HepG2 (cell line): Measurements from ENCODE around the gene MEX3A. TPM values are rescaled to one million over a fixed set of nuclear protein-coding genes. Genes with fewer than 3 reads are reported as not detected.

ENCODE experiments used
- ASH2L ChIP-seq: fragments of 300-600, 200-600 bp; sonication (generic); IDR thresholded peaks from 2 replicates; pipeline ENCODE4 v1.7.0; 2017; ENCODE audit warnings: low read depth, mild to moderate bottlenecking, moderate library complexity, mixed read lengths, low read length; ENCODE audit not compliant: insufficient read length
- BORCS8-MEF2B ChIP-seq: sonication (generic); formaldehyde crosslinking; IDR thresholded peaks from 2 replicates; pipeline ENCODE4 v1.8.0; 2022; ENCODE audit warnings: mild to moderate bottlenecking, missing genetic modification reagents
- MAFF ChIP-seq: IDR thresholded peaks from 2 replicates; pipeline ENCODE4 v1.6.1; 2011; ENCODE audit warnings: low read depth, low read length, improper control_type of control experiment
- NKX3-1 ChIP-seq: sonication (generic); formaldehyde crosslinking; IDR thresholded peaks from 2 replicates; pipeline ENCODE4 v1.5.0; 2020; ENCODE audit warnings: missing genetic modification reagents
- POGZ ChIP-seq: sonication (generic); formaldehyde crosslinking; IDR thresholded peaks from 2 replicates; pipeline ENCODE4 v1.4.0; 2020; ENCODE audit warnings: mild to moderate bottlenecking, missing genetic modification reagents
- REPIN1 ChIP-seq: sonication (generic); formaldehyde crosslinking; IDR thresholded peaks from 2 replicates; pipeline ENCODE4 v1.8.0; 2022; ENCODE audit warnings: missing genetic modification reagents, low read depth, mild to moderate bottlenecking, borderline replicate concordance
- SALL2 ChIP-seq: sonication (generic); formaldehyde crosslinking; IDR thresholded peaks from 2 replicates; pipeline ENCODE4 v1.8.1; 2023; ENCODE audit warnings: mild to moderate bottlenecking, missing genetic modification reagents, inconsistent platforms
- SMARCE1 ChIP-seq: fragments of 450-650 bp; IDR thresholded peaks from 2 replicates; pipeline ENCODE4 v1.6.1; 2017; ENCODE audit warnings: borderline replicate concordance
- TEAD3 ChIP-seq: optimal IDR thresholded peaks from 2 replicates; pipeline ENCODE3; 2016; ENCODE audit warnings: borderline replicate concordance
- ZNF441 ChIP-seq: sonication (generic); formaldehyde crosslinking; IDR thresholded peaks from 2 replicates; pipeline ENCODE4 v1.7.0; 2021; ENCODE audit warnings: missing genetic modification reagents, borderline replicate concordance
- ZNF510 ChIP-seq: sonication (generic); formaldehyde crosslinking; IDR thresholded peaks from 2 replicates; pipeline ENCODE4 v1.4.0; 2020; ENCODE audit warnings: low read depth, mild to moderate bottlenecking, missing genetic modification reagents
- ZNF558 ChIP-seq: sonication (generic); formaldehyde crosslinking; IDR thresholded peaks from 2 replicates; pipeline ENCODE4 v1.9.0; 2022; ENCODE audit warnings: mild to moderate bottlenecking, missing genetic modification reagents, borderline replicate concordance
- ZNF570 ChIP-seq: sonication (generic); formaldehyde crosslinking; IDR thresholded peaks from 2 replicates; pipeline ENCODE4 v1.4.0; 2020; ENCODE audit warnings: mild to moderate bottlenecking, missing genetic modification reagents, borderline replicate concordance
- polyA plus RNA-seq, 8 experiments: library from polyadenylated mRNA; depleted of rRNA in 3 of 8; stranded (reverse) in 7 of 8; unstranded in 1 of 8; fragments of >200 nt; fragmentation: Illumina TruSeq in 4 of 8; extraction: Trizol in 4 of 8; gene quantifications; 2 replicates each; pipeline versions ENCODE4 v1.2.1 to v1.2.3, GENCODE V29; 2011 to 2016; ENCODE audit warnings: low read depth in 4 of 8, missing spikeins in 1 of 8, mixed read lengths in 1 of 8; ENCODE audit not compliant: insufficient read depth in 1 of 8
- total RNA-seq, 5 experiments: library from RNA; depleted of rRNA; stranded (reverse); fragments of >200 nt; fragmentation: Illumina TruSeq; extraction: Trizol; gene quantifications; 2 replicates each; pipeline ENCODE4 v1.2.3, GENCODE V29; 2016; ENCODE audit warnings: low read depth in 1 of 5
- TF ChIP-seq, protein P1 (sequence below): sonication (generic); formaldehyde crosslinking; IDR thresholded peaks from 2 replicates; pipeline ENCODE4 v1.4.0; 2020; ENCODE audit warnings: missing genetic modification reagents, borderline replicate concordance
- TF ChIP-seq, protein P2 (sequence below): sonication (generic); formaldehyde crosslinking; IDR thresholded peaks from 2 replicates; pipeline ENCODE4 v1.5.0; 2020; ENCODE audit warnings: missing genetic modification reagents
- TF ChIP-seq, protein P3 (sequence below): sonication (generic); formaldehyde crosslinking; IDR thresholded peaks from 2 replicates; pipeline ENCODE4 v1.8.0; 2022; ENCODE audit warnings: mild to moderate bottlenecking, missing genetic modification reagents
- TF ChIP-seq, protein P4 (sequence below): IDR thresholded peaks from 2 replicates; pipeline ENCODE4 v1.6.1; 2018; ENCODE audit warnings: missing genetic modification reagents

Gene MEX3A
- total and polyA plus RNA-seq, 2 of the 13 experiments (the other 11 are each of a cell fraction or from before 2014, with no cell fraction given) = 7.6 to 9.1 TPM

DNA sequence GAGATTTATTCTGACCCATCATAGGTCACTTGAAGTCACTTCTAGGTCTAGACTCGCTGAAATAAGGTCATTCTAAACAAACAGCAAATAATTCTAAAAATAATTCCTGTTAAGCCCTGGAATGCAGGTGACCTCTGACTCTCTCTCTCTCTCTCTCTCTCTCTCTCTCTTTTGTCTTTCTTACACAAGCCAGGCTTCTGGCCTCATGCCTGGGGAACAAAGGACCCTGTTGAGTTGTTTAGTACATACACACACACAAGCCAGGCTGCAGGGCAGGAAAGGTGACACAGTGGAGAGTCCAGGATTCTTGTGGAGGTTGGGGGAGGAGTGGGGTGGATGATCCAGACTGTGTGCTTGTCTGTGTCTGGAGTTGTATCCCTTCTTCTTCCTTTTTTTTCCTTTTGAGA lies 4.0 kb upstream of the MEX3A start (continued):
- TF ChIP-seq, protein P1, sequence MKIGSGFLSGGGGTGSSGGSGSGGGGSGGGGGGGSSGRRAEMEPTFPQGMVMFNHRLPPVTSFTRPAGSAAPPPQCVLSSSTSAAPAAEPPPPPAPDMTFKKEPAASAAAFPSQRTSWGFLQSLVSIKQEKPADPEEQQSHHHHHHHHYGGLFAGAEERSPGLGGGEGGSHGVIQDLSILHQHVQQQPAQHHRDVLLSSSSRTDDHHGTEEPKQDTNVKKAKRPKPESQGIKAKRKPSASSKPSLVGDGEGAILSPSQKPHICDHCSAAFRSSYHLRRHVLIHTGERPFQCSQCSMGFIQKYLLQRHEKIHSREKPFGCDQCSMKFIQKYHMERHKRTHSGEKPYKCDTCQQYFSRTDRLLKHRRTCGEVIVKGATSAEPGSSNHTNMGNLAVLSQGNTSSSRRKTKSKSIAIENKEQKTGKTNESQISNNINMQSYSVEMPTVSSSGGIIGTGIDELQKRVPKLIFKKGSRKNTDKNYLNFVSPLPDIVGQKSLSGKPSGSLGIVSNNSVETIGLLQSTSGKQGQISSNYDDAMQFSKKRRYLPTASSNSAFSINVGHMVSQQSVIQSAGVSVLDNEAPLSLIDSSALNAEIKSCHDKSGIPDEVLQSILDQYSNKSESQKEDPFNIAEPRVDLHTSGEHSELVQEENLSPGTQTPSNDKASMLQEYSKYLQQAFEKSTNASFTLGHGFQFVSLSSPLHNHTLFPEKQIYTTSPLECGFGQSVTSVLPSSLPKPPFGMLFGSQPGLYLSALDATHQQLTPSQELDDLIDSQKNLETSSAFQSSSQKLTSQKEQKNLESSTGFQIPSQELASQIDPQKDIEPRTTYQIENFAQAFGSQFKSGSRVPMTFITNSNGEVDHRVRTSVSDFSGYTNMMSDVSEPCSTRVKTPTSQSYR (CRISPR knock-in tag) = peak; percentile 97
- TF ChIP-seq ZNF510 (CRISPR knock-in tag) (no peak), ZNF570 (no peak), SALL2 (peak; percentile 82; the same call in 1 of the 2 replicates), MAFF (no peak), REPIN1 (CRISPR knock-in tag) (peak; percentile 82; the same call in 1 of the 2 replicates), ASH2L (peak; percentile 95), POGZ (CRISPR knock-in tag) (peak; percentile 44; the same call in 1 of the 2 replicates), NKX3-1 (no peak), ZNF441 (CRISPR knock-in tag) (peak; percentile 37; the same call in 1 of the 2 replicates), SMARCE1 (no peak), BORCS8-MEF2B (CRISPR knock-in tag) (0 out of 2 replicates have a peak, but pooled peaks have one; percentile 37), ZNF558 (CRISPR knock-in tag) (no peak), TEAD3 (peak; percentile 99)
- TF ChIP-seq, protein P2, sequence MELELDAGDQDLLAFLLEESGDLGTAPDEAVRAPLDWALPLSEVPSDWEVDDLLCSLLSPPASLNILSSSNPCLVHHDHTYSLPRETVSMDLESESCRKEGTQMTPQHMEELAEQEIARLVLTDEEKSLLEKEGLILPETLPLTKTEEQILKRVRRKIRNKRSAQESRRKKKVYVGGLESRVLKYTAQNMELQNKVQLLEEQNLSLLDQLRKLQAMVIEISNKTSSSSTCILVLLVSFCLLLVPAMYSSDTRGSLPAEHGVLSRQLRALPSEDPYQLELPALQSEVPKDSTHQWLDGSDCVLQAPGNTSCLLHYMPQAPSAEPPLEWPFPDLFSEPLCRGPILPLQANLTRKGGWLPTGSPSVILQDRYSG (CRISPR knock-in tag) = no peak
- TF ChIP-seq, protein P3, sequence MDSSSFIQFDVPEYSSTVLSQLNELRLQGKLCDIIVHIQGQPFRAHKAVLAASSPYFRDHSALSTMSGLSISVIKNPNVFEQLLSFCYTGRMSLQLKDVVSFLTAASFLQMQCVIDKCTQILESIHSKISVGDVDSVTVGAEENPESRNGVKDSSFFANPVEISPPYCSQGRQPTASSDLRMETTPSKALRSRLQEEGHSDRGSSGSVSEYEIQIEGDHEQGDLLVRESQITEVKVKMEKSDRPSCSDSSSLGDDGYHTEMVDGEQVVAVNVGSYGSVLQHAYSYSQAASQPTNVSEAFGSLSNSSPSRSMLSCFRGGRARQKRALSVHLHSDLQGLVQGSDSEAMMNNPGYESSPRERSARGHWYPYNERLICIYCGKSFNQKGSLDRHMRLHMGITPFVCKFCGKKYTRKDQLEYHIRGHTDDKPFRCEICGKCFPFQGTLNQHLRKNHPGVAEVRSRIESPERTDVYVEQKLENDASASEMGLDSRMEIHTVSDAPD (CRISPR knock-in tag) = peak; percentile 24; the same call in 1 of the 2 replicates
- TF ChIP-seq, protein P4, sequence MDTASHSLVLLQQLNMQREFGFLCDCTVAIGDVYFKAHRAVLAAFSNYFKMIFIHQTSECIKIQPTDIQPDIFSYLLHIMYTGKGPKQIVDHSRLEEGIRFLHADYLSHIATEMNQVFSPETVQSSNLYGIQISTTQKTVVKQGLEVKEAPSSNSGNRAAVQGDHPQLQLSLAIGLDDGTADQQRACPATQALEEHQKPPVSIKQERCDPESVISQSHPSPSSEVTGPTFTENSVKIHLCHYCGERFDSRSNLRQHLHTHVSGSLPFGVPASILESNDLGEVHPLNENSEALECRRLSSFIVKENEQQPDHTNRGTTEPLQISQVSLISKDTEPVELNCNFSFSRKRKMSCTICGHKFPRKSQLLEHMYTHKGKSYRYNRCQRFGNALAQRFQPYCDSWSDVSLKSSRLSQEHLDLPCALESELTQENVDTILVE (CRISPR knock-in tag) = peak; percentile 85
